RWPE1 (cell line): ENCODE measurements around the gene CPOX.

Source experiments
- CTCF ChIA-PET: fragments of 350-600 bp; sonication (Branson Sonifier 250); formaldehyde crosslinking; extraction: SDS; loops from one replicate; lab custom pipeline; 2021; lab: Yijun Ruan, JAX
- POLR2A ChIA-PET: fragments of 400-600 bp; formaldehyde crosslinking; extraction: SDS; loops from one replicate; lab custom pipeline; 2020; ENCODE audit warnings: antibody characterized with exemption; ENCODE audit not compliant: low non-redundant PET; lab: Yijun Ruan, JAX
- DNase-seq: peaks from one replicate; pipeline ENCODE4 v3.0.0; 2012; ENCODE audit warnings: low spot score
- H3K27ac ChIP-seq: fragments of 450-650 bp; 2 replicates; pipeline ENCODE4 v1.5.1; 2017
- TF ChIP-seq, protein P1 (sequence below): fragments of 450-650 bp; conservative IDR thresholded peaks from 2 replicates; pipeline ENCODE4 v1.5.1; 2017; ENCODE audit warnings: low read depth, mild to moderate bottlenecking

Gene CPOX

DNA sequence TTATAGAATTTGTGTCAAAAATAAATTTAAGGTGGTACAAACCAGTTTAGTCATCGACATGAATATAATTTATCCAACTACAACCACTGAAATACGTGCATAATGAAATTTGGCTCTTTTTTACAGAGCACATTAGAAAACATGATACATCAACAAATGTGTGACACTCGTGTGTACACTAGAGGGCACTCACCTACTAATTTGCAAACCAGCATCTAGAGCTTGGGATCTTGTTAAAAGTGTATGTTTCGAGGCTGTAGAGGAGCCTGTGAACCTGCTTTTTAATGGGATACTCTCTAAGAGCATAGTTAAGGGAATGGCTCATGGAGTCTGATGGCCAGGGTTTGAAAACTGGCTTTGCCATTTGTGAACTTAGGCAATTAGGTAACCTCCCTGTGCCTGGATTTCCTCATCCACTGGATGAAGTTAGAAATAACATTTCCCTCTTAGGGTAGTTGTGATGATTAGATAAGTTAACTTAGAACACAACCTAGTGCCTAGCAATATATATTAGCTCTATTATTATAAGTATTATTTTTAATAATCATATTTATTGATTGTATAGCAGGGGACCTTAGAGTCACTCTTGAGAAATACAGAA is 8.8 kb upstream of the CPOX start:
- no peak overlapping the region for H3K27ac ChIP-seq
- TF ChIP-seq, protein P1, sequence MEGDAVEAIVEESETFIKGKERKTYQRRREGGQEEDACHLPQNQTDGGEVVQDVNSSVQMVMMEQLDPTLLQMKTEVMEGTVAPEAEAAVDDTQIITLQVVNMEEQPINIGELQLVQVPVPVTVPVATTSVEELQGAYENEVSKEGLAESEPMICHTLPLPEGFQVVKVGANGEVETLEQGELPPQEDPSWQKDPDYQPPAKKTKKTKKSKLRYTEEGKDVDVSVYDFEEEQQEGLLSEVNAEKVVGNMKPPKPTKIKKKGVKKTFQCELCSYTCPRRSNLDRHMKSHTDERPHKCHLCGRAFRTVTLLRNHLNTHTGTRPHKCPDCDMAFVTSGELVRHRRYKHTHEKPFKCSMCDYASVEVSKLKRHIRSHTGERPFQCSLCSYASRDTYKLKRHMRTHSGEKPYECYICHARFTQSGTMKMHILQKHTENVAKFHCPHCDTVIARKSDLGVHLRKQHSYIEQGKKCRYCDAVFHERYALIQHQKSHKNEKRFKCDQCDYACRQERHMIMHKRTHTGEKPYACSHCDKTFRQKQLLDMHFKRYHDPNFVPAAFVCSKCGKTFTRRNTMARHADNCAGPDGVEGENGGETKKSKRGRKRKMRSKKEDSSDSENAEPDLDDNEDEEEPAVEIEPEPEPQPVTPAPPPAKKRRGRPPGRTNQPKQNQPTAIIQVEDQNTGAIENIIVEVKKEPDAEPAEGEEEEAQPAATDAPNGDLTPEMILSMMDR: peak; percentile 87
- ChIA-PET POLR2A (no interaction called here), CTCF (interaction anchor here (0.5 to 2.0 kb wide), 27 partner anchors 9 to 789 kb away, joined by 3 to 21 read pairs (median 4); partner anchors contain the start of gene CPOX)
- DNase-seq: peak; percentile 45

DNA sequence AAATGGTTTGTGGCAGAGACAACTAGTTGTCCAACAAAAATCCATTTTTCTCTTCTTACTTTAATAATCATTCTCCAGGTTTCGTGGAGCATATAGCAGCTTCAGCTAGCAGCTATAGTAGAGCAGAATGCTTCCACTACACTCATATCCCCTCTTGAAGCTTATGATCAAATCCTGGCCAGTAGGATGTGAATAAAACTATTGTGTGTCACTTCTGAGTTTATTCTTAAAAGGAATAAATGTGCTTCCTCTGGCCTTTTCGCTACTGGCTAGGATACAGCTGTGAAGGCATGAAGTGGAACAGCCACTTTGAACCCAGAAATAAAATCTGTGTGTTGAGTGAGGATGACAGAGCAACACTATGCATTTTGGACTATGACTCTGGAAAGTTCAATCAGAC is 7.8 kb upstream of the CPOX start:
- no peak overlapping the region for H3K27ac ChIP-seq
- ChIA-PET POLR2A (no interaction called here), CTCF (interaction anchor here (0.8 to 2.0 kb wide), 5 partner anchors 18 to 393 kb away, joined by 3 to 21 read pairs (median 5); no protein-coding TSS in a partner anchor)
- TF ChIP-seq, protein P1: no peak
- no peak for DNase-seq

DNA sequence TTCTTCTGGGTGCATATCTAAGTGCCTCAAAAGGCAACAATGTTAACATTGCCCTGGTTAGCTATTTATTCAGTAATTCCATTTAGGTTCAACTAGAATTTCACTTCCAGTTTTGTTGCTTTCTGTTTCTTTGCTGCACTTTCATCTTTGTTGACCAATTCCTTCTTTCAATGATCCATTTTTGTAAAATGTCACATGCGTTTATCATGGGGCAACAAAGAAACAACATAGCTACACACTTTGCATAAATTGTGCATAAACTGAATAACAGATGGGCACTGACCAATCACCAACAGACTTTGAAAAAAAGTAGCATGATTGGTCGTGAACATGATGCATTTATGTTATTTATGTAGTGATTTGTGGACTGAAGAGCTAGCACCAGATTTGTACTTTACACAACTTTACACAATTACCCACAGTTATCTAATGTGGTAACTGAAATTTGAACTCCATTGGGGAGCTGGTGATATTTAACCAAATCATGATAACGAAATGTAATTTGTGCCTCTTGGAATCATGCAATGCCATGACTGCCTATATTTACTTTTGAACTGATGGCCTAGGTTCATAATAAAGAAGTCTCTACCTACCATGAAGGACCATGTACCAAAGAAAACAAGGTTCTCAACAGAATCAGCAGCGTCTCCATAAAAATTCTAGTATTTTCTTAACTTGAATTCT is 7.1 kb upstream of the CPOX start:
- no peak overlapping the region for H3K27ac ChIP-seq
- TF ChIP-seq, protein P1: no peak
- no peak for DNase-seq
- CTCF ChIA-PET: interaction anchor here (2.0 kb wide), 1 partner anchor 213 kb away, joined by 21 read pairs; no protein-coding TSS in a partner anchor
- POLR2A ChIA-PET: no interaction called here

DNA sequence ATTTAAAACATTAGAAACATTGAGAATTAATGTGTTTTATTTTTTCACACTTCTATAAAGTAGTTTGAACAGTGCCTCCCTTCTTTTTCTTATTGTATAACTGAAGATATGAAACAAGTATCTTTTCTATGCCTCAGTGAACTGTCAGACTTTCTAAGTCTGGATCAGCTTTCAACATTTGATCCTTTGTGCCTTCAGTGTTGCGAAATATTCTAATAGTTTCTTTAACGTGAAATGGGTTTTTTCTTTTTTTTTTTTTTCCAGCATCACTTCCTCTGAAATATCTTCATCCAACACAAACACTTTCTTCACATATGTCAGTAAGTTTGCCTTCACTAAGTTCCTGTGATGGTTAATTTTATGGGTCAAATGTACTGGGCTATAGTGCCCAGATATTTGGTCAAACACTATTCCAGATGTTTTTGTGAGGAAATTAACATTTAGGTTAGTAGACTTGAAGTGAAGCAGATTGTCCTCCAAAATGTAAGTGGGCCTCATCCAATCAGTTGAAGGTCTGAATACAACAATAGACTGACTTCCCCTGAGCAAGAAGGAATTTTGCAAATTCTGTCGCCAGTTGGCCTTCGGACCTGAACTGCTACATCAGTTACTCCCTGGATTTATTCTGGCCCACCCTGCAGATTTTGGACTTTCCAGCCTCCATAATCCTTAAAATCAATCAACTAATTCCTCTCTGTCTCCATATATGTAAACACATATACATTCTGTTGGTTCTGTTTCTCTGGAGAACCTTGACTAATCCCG is 6.4 kb upstream of the CPOX start:
- H3K27ac ChIP-seq: no peak overlapping the region
- ChIA-PET CTCF (no interaction called here), POLR2A (no interaction called here)
- DNase-seq: no peak
- TF ChIP-seq, protein P1: no peak

DNA sequence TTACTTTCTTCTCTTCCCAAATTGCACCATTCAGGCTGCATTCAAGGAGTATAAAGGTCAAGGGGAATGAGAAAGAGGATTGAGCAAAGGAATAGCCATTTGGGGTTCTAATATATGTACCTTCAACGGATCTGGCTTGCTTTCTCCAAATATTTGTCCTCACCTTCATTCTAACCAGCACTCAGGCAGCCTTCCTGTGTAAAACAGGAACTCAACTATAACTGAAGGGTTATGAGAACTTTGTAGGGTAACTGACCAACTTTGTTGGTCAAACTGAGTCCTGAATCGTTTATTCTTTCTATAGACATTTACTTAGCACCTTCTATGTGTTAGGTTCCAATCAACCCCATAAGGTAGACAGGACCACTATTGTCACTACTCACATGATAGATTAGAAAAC is 5.1 kb upstream of the CPOX start:
- no peak overlapping the region for H3K27ac ChIP-seq
- ChIA-PET POLR2A (no interaction called here), CTCF (interaction anchor here (0.7 to 2.5 kb wide), 2 partner anchors 216 to 1079 kb away, joined by 4 to 12 read pairs; no protein-coding TSS in a partner anchor)
- DNase-seq: no peak
- TF ChIP-seq, protein P1: no peak
